Activated CD8-positive, alpha-beta memory T cell treated with anti-CD3 and anti-CD28 coated beads, Interleukin-2, amount 10 ng/mL, durations not matched to agents 7 days and 5 days (primary cell): Measurements from ENCODE around the gene GAK. TPM values are rescaled to one million over a fixed set of nuclear protein-coding genes. Genes with fewer than 3 reads are reported as not detected.
"Not testable (repeated sequence)": the region's sequence is repeated elsewhere in the genome, so short reads cannot be mapped to it uniquely, and the experiment has no call there.

ENCODE experiments used
- ATAC-seq: fragments of 150-1000 bp; cut with Tn5 transposase; one replicate; pipeline ENCODE4 v1.10.0; 2021; ENCODE audit warnings: moderate library complexity
- CTCF ChIA-PET: fragments of 350-600 bp; sonication (Branson Sonifier 250); formaldehyde crosslinking; loops from one replicate; lab custom pipeline; 2021; ENCODE audit warnings: antibody characterized with exemption; lab: Charles Lee
- DNase-seq: peaks from one replicate; pipeline ENCODE4 v3.0.0-alpha.2; 2020
- H3K27ac Mint-ChIP-seq: one replicate; pipeline ENCODE4 v1.8.0; 2021; ENCODE audit warnings: mild to moderate bottlenecking, mixed read lengths
- H3K27me3 Mint-ChIP-seq: one replicate; pipeline ENCODE4 v1.8.0; 2021; ENCODE audit warnings: mixed read lengths
- H3K36me3 Mint-ChIP-seq: one replicate; pipeline ENCODE4 v1.8.0; 2021; ENCODE audit warnings: mild to moderate bottlenecking, mixed read lengths
- H3K4me1 Mint-ChIP-seq: one replicate; pipeline ENCODE4 v1.8.0; 2021; ENCODE audit warnings: mixed read lengths
- H3K4me3 Mint-ChIP-seq: one replicate; pipeline ENCODE4 v1.8.0; 2021; ENCODE audit warnings: mild to moderate bottlenecking, moderate library complexity, mixed read lengths
- H3K9me3 Mint-ChIP-seq: one replicate; pipeline ENCODE4 v1.8.0; 2022; ENCODE audit warnings: low read depth, mixed read lengths
- total RNA-seq, 2 experiments: library from RNA; stranded (reverse); gene quantifications; one replicate each; pipeline ENCODE4 v1.2.3, GENCODE V29; 2021

GAK gene
- total RNA-seq, 2 experiments from 2014 or later = 152 to 176 TPM

DNA sequence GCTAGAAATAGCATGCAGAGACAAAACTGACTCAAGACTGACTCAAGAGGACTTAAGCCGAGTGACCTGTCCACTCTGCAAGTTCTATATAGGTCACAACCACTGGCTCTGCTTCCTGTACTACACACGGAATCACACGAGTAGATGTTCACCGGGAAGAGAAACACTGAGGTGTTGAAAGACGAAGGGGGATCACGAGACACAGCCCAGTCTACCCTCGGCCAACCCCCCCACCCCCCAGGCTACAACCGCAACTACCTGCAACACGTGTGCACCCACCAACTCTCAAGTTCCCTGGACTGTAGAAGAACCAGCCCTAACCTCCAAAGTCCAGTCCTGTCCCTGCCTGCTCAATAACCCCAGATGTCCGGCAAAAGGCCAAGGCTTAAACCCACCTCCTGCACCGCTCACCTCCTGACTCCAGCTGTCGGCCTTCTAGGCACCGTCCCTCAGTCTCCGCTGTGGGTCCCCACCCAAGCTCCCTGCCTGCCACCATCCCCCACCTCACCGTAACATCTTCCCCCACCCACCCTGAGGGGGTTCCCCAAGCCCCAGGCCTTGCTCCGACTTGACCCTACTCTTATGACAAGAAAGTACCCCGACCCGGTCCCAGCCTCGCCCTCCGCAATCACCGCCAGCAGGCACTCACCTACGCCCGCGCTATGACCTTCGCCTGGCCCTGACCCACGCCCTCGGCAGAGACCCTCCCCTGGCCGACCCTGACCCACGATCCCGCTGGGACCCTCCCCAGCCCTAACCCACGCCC lies 739 bp downstream of the GAK start:
- CTCF ChIA-PET = interaction anchor here (1.3 to 4.0 kb wide), 6 partner anchors 13 to 370 kb away, joined by 3 to 26 read pairs (median 4); partner anchors contain the start of gene IDUA
- Mint-ChIP-seq H3K4me1 (peaks cover 42% of the 10 kb centered on the region), H3K27ac (peak overlapping the region; percentile 97), H3K27me3 (no peaks in the 10 kb centered on the region), H3K36me3 (peaks cover 3% of the 10 kb centered on the region), H3K9me3 (no peaks in the 10 kb centered on the region), H3K4me3 (peak overlapping the region; percentile 97)
- ATAC-seq (peak; percentile 2), DNase-seq (peak; percentile 61)

DNA sequence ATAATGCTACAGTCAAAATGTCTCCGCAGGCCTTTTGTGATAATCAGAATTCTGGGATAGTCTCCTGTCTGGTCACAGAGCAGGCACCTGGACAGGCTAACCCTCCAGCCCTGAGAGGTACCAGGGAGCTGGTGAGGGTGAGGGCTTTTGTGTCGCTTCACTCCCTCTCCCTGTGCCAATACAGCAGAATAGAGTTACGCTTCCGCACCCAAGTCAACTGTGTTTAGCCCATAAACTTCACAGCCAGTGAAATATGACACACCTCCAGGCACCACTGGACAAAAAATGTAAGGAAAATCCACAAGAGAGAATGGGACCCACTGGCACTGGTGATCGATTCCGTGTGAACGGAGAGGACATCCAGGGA lies 1.3 kb downstream of the GAK start:
- ATAC-seq (no peak), DNase-seq (no peak)
- Mint-ChIP-seq H3K9me3 (no peaks in the 10 kb centered on the region), H3K27ac (peak overlapping the region; percentile 97), H3K4me3 (peak overlapping the region; percentile 97), H3K36me3 (peaks cover 3% of the 10 kb centered on the region), H3K4me1 (peaks cover 44% of the 10 kb centered on the region), H3K27me3 (no peaks in the 10 kb centered on the region)
- CTCF ChIA-PET = interaction anchor here (1.3 to 4.0 kb wide), 5 partner anchors 14 to 370 kb away, joined by 3 to 26 read pairs (median 5); partner anchors contain the start of gene IDUA

DNA sequence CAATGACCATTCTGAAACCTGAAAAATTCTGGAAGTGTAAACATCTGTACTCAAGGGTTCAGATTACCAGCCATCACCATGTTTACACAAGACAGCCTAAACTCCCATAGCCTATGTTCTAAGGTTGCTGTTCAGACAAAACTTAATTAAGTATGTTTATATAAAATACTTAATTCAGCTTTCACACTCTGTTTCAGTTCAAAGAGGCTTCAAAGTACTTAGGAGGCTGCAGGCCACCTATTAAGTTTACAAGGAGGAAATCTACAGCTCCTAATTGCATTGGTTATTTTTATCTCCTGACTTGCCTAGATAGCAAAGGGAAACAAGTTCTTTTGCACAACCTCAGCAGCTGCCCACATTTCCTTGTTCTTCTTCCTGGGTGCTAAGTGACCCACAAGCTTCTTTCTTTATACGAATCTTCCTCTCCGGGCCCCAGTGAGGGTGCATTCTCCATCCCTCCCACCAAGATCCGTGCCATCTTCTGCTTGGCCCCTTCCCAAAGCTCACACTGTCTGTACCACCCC lies 2.0 kb downstream of the GAK start:
- ATAC-seq (no peak), DNase-seq (peak; percentile 57)
- peak overlapping the region; percentile 97 for H3K27ac Mint-ChIP-seq
- CTCF ChIA-PET = interaction anchor here (1.3 to 4.0 kb wide), 5 partner anchors 14 to 371 kb away, joined by 3 to 26 read pairs (median 5); partner anchors contain the start of gene IDUA
- no peaks in the 10 kb centered on the region for H3K27me3 Mint-ChIP-seq
- peak overlapping the region; percentile 97 for H3K4me3 Mint-ChIP-seq
- H3K9me3 Mint-ChIP-seq = no peaks in the 10 kb centered on the region
- H3K36me3 Mint-ChIP-seq = peaks cover 3% of the 10 kb centered on the region
- H3K4me1 Mint-ChIP-seq = peaks cover 47% of the 10 kb centered on the region

DNA sequence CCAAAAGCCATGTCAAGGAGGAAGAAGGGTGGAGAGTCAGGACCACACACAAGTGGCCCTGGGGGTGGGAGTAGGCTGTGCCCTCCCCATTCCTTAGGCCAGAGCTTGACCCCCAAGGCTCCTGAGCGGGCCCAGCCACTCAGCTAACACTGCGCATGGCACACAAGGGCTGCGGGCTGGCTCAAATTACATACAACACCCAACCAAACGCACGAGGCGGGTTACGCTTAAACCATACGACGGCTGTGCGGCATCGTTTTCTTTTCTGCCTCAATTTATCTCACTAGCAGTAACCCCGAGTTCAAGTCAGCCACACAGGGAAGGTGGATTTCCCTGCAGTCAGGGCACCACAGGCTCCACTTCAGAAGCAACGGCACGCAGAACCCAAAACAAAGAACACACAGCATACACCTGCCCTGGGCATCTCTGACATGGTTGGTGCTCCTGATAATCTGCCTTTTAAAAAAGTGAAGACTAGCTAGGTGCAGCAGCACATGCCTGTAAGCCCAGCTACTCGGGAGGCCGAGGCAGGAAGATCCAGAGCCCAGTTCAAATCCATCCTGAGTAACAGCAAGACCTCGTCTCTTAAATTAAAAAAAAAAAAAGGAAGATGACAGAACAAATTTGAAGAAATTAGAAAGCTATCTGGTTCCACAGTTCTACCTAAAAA lies 2.9 kb downstream of the GAK start:
- ATAC-seq (no peak), DNase-seq (no peak)
- H3K27ac Mint-ChIP-seq = peak overlapping the region; percentile 61
- H3K36me3 Mint-ChIP-seq = peaks cover 3% of the 10 kb centered on the region
- CTCF ChIA-PET = interaction anchor here (2.2 to 4.0 kb wide), 2 partner anchors 57 to 339 kb away, joined by 5 to 26 read pairs; partner anchors contain the start of gene IDUA
- no peaks in the 10 kb centered on the region for H3K27me3 Mint-ChIP-seq
- no peaks in the 10 kb centered on the region for H3K9me3 Mint-ChIP-seq
- peaks cover 55% of the 10 kb centered on the region for H3K4me1 Mint-ChIP-seq
- H3K4me3 Mint-ChIP-seq = peak overlapping the region; percentile 24

DNA sequence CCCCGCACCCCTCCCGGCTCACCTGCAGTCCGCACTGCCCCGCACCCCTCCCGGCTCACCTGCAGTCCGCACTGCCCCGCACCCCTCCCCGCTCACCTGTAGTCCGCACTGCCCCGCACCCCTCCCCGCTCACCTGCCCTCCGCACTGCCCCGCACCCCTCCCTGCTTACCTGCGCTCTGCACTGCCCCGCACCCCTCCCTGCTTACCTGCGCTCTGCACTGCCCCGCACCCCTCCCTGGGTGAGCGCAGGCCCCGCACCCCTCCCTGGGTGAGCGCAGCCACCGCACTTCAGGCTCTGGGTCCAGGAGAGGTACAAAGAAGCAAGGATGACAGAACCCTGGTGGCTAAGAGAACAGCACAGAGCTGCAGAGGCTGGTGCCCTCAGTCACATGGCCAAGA lies 4.5 kb downstream of the GAK start:
- CTCF ChIA-PET, H3K27ac Mint-ChIP-seq, H3K36me3 Mint-ChIP-seq, H3K9me3 Mint-ChIP-seq, H3K27me3 Mint-ChIP-seq, ATAC-seq, DNase-seq, H3K4me3 Mint-ChIP-seq: not testable (repeated sequence)
- H3K4me1 Mint-ChIP-seq = peaks cover 55% of the 10 kb centered on the region

DNA sequence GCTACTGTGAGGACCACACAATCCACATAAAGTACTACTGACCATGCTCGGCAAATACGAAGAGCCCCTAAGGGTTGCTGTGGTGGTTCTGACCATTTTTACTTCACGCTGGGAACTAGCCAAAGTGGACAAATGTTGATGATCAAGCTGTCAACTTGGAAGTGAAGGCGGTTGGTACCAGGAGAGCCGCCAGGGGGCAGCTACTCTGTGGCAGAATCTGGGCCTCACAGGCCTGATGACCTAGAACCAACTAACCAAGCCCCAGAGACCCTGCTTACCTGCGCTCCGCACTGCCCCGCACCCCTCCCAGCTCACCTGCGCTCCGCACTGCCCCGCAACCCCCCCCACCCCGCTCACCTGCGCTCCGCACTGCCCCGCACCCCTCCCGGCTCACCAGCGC lies 5.6 kb downstream of the GAK start:
- ATAC-seq (no peak), DNase-seq (no peak)
- no peaks in the 10 kb centered on the region for H3K9me3 Mint-ChIP-seq
- CTCF ChIA-PET = no interaction called here
- H3K27me3 Mint-ChIP-seq = no peaks in the 10 kb centered on the region
- H3K4me3 Mint-ChIP-seq = no peak overlapping the region
- H3K4me1 Mint-ChIP-seq = peaks cover 63% of the 10 kb centered on the region
- H3K36me3 Mint-ChIP-seq = peaks cover 14% of the 10 kb centered on the region
- no peak overlapping the region for H3K27ac Mint-ChIP-seq

DNA sequence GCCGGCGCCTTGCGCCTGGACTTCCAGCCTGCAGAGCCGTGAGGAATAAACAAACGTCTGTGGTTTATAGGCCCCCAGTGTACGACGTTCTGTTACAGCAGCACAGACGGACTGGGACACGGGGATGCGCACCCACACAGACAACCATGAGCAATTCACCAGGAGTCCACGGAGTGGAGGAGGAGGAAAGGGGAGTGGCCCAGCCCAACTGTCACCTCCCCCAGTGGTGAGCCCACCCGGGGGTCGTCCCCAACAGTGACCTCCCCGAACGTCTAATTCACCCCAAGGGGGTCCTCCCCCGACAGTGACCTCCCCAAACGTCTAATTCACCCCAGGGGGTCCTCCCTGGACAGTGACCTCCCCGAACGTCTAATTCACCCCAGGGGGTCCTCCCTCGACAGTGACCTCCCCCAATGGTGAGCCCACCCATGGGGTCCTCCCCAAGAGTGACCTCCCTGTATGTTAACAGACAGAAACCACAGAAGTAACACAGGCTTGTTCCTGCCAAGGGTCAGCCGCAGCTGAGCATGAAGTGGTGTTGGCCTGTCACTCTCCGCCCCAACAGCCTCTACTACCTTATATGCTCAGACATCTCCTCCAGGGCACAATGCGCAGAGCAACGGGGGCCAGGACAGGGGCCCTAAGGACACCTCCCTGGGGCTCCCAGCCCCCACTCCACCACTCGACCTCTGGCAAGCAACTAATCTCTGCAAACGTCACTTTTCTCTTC lies 6.2 kb downstream of the GAK start:
- H3K4me3 Mint-ChIP-seq = no peak overlapping the region
- ATAC-seq (no peak), DNase-seq (no peak)
- CTCF ChIA-PET = no interaction called here
- peaks cover 18% of the 10 kb centered on the region for H3K36me3 Mint-ChIP-seq
- no peak overlapping the region for H3K27ac Mint-ChIP-seq
- H3K27me3 Mint-ChIP-seq = no peaks in the 10 kb centered on the region
- no peaks in the 10 kb centered on the region for H3K9me3 Mint-ChIP-seq
- H3K4me1 Mint-ChIP-seq = peaks cover 63% of the 10 kb centered on the region

DNA sequence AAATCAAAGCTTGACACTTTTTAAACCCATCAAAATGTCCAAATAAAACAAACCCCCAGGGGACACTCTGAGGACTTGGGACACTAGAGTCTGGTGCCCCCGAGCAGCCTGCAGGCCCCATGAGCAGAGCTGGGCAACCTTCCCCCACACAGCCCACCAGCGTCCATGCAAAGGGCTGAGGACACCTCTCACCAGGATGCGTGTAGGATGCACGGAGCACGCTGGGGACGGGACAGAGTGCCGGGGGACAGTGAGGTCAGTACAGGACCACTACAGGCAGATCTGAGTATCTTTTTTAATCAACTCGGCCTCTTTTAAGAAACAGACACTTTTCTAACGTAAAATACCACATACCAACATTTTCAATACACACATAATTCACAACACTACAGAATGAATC lies 6.9 kb downstream of the GAK start:
- no peak for ATAC-seq
- Mint-ChIP-seq H3K27ac (no peak overlapping the region), H3K27me3 (no peaks in the 10 kb centered on the region), H3K4me3 (no peak overlapping the region), H3K9me3 (peaks cover 1% of the 10 kb centered on the region), H3K4me1 (peaks cover 56% of the 10 kb centered on the region), H3K36me3 (peaks cover 20% of the 10 kb centered on the region)
- DNase-seq = no peak
- CTCF ChIA-PET = no interaction called here

DNA sequence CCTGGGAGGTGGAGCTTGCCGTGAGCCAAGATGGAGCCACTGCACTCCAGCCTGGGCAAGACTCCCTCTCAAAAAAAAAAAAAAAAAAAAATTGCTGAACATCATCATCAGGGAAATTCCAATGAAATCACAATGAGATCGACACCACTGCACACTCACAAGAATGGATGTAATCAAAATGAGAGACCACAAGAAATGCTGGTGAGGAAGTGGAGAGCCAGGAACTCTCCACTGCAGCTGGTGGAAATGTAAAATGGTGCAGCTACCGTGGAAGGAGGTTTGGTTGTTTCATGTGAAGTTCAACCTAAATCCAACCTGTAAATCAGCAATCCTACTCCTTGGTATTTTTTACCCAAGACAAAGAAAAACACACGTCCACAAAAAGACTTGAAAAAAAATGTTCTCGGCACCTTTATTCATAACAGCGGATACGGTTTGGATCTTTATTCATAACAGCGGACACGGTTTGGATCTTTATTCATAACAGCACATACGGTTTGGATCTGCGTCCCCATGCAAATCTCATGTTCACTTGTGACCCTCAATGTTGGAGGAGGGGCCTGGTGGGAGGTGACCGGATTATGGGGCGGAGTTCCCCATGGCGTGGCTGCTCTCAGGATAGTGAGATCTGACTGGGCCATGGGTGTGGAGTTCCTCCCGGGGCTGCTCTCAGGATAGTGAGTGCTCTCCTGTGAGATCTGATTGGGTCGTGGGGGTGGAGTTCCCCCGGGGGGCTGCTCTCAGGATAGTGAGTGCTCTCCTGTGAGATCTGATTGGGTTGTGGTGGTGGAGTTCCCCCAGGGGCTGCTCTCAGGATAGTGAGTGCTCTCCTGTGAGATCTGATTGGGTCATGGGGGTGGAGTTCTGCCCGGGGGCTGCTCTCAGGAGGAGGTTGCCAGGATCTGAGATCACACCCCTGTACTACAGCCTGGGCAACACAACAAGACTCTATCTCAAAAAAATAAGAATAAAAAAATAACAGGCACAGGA lies 7.7 kb downstream of the GAK start:
- no peak for DNase-seq
- H3K27ac Mint-ChIP-seq = peak overlapping the region; percentile 56

DNA sequence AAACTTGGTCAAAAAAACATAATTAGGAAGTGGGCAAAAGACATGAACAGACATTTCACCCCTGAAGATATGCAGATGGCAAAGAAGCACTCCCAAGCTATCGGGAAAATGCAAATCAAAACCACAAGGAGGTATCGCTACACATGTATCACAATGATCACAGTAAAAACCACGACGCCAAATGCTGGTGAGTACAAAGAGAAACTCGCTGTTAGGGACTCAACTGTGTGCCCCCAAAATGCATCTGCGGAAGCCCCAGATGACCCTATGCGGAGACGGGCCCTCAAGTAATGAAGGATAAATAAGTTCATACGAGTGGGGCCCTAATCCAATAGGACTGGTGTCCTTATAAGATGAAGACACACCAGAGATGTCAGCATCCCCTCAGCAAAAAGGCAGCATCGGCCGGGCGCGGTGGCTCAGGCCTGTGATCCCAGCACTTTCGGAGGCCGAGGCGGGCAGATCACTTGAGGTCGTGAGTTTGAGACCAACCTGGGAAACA lies 10.2 kb downstream of the GAK start:
- peaks cover 51% of the 10 kb centered on the region for H3K4me1 Mint-ChIP-seq
- H3K27ac Mint-ChIP-seq = peak overlapping the region; percentile 65
- H3K36me3 Mint-ChIP-seq = peaks cover 38% of the 10 kb centered on the region
- H3K27me3 Mint-ChIP-seq = no peaks in the 10 kb centered on the region
- H3K9me3 Mint-ChIP-seq = peaks cover 5% of the 10 kb centered on the region
- ATAC-seq (peak; percentile 28), DNase-seq (no peak)
- H3K4me3 Mint-ChIP-seq = no peak overlapping the region
- CTCF ChIA-PET = interaction anchor here (0.6 to 1.3 kb wide), 2 partner anchors 65 to 434 kb away, joined by 3 to 5 read pairs; partner anchors contain the start of gene IDUA

More for the DNA sequence above, 7.7 kb downstream of the GAK start:
- H3K36me3 Mint-ChIP-seq = peaks cover 26% of the 10 kb centered on the region
- no peak overlapping the region for H3K4me3 Mint-ChIP-seq
- CTCF ChIA-PET = no interaction called here
- H3K9me3 Mint-ChIP-seq = peaks cover 5% of the 10 kb centered on the region
- peak; percentile 29 for ATAC-seq
- no peaks in the 10 kb centered on the region for H3K27me3 Mint-ChIP-seq
- H3K4me1 Mint-ChIP-seq = peaks cover 53% of the 10 kb centered on the region

DNA sequence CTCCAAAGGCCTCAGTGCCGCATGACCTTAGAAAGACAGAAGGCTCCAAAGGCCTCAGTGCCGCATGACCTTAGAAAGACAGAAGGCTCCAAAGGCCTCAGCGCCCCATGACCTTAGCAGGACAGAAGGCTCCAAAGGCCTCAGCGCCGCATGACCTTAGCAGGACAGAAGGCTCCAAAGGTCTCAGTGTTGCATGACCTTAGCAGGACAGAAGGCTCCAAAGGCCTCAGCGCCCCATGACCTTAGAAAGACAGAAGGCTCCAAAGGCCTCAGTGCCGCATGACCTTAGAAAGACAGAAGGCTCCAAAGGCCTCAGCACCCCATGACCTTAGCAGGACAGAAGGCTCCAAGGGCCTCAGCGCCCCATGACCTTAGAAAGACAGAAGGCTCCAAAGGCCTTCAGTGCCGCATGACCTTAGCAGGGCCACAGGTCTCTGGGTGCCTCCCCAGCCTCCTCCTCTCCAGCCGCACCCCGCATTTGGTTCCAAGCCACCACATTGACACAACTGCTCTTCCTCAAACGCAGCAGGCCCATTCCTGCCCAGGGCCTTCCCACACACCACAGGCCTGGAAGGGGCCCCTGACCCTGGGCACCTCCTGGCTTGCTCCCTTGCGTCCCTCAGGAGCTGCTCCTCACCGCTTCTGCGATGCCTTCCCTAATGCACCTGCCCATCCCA lies 13.0 kb downstream of the GAK start:
- H3K27me3 Mint-ChIP-seq, ATAC-seq, CTCF ChIA-PET, H3K9me3 Mint-ChIP-seq, H3K27ac Mint-ChIP-seq, H3K4me3 Mint-ChIP-seq, DNase-seq: not testable (repeated sequence)
- peaks cover 40% of the 10 kb centered on the region for H3K36me3 Mint-ChIP-seq
- peaks cover 45% of the 10 kb centered on the region for H3K4me1 Mint-ChIP-seq
